GM19025 (cell line): Measurements from ENCODE around the gene CRABP2.

Experiments
- ATAC-seq: cut with Tn5 transposase; IDR thresholded peaks from one replicate; pipeline ENCODE4 v1.9.1; 2021; ENCODE audit warnings: mild to moderate bottlenecking, low read depth, moderate library complexity; ENCODE audit not compliant: unreplicated experiment

Gene CRABP2

DNA sequence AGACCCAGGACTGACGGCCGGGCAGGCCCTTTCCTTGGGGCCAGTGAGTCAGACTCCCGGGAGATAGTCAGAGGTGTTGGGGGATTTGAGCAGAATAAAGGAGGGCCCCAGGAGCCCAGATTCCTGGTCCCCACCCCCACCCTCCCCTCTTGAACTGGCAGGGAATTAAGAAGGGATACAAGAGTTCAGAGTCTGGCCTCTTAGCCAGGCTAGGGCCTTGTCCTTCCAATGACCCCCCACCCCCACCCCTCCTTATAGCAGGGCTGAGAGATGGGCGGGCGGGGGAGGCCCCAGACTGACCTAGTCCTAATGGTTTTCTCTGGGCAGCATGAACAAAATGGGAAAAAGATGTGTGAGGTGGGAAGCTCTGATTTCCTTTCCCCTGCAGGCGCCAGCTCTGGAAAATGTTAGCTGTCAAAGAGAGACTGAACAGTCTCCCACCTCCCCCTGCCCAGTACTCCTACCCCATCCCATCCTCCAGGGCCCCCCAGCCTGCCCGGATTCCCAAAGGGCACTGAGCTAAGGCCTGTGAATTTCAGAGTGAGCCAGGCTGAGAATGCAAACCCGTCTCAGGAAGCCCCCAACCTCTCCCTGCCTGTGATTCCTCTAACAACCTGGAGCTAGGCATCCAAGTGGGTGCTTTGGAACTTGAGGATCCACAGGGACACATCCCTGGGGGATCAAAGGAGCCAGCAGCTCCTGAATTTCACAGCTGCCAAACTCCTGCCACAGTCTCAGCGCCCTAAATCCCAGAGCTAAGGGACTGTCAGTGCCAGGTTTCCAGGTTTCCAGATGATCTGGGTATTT is 5.8 kb upstream of the CRABP2 start:
- no peak for ATAC-seq

- no peak for ATAC-seq
Measured at GRCh38 chr1:156709757-156710489, 4.5 kb upstream of the CRABP2 start.

DNA sequence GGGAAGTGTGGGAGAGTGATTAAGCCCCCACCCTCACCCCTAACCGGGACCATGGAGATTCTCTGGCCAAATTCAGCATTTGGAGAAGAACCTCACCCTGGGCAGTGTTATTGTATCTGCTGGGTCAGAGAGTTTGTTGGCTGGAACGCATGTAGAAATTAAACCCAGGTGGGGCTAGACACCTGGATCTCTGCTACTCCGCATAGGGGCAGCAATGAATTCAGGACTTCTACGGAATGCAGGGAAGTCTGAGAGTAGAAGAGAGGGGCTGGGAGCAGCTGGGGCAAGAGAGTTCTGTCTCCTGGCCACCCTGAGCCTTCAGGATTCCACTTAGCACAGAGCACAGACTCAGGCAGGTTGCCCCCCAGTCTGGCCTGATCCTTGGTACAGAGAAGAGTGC is 3.6 kb upstream of the CRABP2 start:
- ATAC-seq: no peak

- no peak for ATAC-seq
Measured at GRCh38 chr1:156708218-156708661, 2.9 kb upstream of the CRABP2 start.

DNA sequence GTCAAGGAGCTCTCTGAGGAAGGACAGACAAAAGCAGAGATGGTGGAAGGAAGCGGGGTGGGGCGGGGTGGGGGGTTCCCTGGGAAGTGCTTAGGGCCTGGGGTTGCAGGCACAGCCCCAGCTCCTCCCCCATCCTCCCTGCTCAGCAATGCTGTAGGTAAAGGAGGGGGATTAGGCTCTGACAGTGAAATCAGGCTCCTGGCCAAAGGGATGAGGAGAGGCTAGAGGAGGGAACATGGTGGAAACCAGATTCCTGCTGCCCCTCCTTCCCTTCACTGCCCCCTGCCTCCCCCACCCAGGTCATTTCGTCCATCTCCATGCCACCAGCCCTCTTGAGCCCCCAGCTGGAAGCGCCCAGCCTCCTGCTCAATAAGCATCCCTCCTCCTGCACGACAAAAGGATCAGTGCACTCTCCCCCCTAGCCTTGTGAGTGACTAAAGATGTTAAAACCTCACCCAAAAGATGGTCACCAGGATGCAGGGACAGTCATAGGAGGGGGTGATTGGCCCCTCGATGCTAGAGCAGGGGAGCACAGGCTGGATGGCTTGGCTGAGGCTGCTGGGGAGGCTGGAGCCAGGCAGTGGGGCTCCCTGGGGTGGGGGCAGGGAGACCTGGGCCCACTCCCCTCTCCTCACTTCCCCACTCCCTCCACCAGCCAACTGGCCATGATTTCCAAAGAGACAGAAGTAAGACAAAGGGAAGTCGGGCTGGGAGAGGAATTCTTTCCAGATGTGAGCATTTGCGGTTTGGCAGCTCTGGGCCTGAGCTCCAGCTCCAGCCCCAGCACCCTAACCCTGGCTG is 2.2 kb upstream of the CRABP2 start:
- no peak for ATAC-seq

DNA sequence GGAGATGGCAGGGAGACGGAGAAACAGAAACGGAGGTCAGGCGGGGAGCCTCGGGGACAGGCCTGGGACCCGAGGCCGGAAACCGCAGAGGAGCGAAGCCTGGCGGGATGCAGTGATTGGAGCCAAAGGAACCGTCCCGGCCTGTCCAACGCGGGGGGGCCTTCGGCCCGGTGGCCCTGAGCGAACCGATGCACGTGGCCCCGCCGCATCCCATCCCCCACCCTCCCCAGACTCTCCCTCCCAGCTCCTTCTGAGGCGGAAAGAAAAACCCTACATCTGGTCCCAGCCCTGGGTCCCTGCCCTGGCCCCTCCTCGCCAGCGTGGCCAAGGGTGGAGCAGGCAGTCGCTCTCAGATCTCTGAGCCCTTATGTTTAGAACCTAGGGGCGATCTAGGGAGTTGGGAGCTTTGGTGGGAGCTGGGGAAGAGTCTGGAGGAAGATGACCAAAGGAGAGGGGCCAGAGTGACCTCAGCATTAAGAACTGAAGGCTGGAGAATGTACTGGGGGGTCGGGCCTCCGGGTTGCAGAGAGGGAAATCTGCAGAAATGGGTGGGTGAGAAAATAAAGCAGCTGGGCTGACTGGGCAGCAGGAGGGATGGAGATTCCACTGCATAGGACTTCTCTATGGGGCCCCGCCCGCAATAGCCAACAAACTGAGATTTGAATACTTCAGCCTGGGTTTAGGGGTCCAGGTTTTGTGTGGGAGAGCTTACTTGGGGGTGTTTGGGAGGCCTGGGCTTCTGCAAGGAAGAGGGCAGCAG is 1.5 kb upstream of the CRABP2 start:
- no peak for ATAC-seq

- ATAC-seq: no peak
Measured at GRCh38 chr1:156705918-156706656, 704 bp upstream of the CRABP2 start.

- ATAC-seq: no peak
Measured at GRCh38 chr1:156704930-156705320, 458 bp downstream of the CRABP2 start.

- ATAC-seq: no peak
Measured at GRCh38 chr1:156704166-156704711, 1.1 kb downstream of the CRABP2 start.

DNA sequence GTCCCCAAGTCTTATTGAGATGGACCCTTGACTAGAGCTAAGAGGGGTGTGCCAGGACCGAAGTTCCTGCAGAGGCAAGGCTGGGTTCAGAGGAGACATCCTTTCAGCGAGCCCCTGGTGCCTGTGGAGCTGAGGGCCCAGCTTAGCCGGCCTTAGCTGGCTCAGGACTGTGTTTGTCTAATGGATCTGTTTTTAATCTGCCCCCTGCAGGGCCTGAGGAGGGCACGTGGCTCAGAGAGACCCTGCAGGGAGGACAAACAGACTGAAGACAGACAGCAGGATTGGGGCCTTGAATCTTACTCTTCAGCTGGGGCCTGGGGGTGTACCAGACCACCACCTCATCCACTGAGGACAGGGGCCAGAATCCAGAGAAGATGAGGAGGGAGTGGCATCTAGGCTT is 1.6 kb downstream of the CRABP2 start:
- no peak for ATAC-seq

- ATAC-seq: no peak
Measured at GRCh38 chr1:156703336-156703735, 2.0 kb downstream of the CRABP2 start.

DNA sequence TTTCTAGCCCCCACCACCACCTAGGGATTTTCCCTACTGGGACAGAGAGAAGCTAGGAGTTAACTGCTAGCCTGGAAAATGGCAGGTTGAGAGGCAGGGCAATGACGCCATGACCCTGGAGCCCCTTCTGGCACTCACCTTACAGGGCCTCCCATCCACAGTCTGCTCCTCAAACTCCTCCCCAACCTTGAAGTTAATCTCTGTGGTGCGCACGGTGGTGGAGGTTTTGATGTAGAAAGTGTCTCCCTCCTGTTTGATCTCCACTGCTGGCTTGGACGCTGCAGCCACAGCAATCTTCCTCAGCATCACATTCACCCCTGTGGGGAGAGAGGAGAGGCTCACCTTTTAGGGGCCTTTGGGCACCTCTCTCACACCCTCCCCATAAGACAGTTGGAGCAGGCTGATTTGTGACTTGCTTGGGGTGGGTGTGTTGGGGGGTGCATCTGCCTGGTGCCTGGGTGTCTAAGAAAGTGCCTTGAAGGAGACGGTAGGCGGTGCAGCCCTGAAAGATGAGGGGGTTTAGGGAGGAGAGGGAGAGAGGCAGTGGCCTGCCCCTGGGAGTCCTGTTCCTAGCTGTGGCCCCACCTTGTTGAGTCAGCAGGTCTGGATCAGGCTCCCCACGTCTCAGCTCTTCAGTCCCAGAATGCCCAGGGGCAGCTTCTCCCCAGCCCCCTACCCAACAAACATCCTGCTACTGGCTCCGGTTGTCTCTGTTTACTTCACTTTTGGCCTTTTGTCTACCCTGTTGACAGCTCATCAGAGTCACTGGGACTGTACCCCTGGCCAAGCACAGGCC is 4.4 kb downstream of the CRABP2 start:
- no peak for ATAC-seq

GRCh38 chr1:156698995-156699394 is 6.4 kb downstream of the CRABP2 start:
- no peak for ATAC-seq

- ATAC-seq: no peak
Measured at GRCh38 chr1:156697481-156697880, 7.9 kb downstream of the CRABP2 start.

DNA sequence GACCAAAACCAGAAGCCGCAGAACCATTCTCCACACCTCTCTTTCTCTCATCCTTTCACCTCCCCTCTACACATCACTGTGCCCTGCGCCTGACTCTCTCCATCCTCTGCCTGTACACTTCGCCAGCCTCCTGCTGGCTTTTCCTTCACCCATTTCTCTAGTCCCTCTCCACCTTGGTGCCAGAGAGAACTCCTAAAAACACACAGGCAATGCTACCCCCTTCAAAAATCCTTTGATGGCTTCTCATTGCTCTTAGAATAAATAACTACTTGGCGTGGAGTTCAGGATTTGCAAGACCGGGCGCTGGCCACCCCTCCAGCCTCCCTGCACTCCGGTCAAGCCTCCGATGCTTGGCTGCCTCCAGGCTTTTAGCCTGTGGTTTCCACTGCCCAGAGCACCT is 8.6 kb downstream of the CRABP2 start:
- ATAC-seq: no peak

DNA sequence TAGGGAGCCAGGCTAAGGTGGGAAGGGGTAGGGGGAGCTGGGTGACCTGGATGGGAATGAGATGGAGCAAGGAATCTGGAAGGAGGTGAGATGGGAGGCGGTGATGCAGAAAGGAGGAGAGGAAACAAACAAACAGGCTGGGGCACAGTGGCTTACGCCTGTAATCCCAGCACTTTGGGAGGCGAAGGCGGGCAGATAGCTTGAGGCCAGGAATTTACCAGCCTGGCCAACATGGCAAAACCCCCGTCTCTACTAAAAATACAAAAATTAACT is 10.8 kb downstream of the CRABP2 start:
- no peak for ATAC-seq

- ATAC-seq: no peak
Measured at GRCh38 chr1:156693848-156694689, 11.3 kb downstream of the CRABP2 start.
